ENCODE results near the gene TAF3.

- TF ChIP-seq GATA2 (IDR thresholded peaks at IDR 0.05; ENCODE audit: low read depth, low read length): no peak
- TF ChIP-seq GATA3 (IDR thresholded peaks at IDR 0.05; ENCODE audit: low read depth, low read length): no peak
Measured at GRCh38 chr10:7968510-7969112, 150.3 kb downstream of the TAF3 start.
